Upper lobe of left lung (tissue), 4 donors: ENCODE results near the gene AKAP8L.

Experiments used
- CTCF ChIP-seq, 6 experiments: fragments of 450-650 bp in 4 of 6; fragments of 200-600 bp in 2 of 6; sonication (generic) in 2 of 6; IDR thresholded peaks; one replicate each; pipeline ENCODE4 v1.5.1; 2016 to 2019; ENCODE audit warnings: antibody characterized with exemption in 6 of 6
- EP300 ChIP-seq, 4 donors: sonication (generic); formaldehyde crosslinking; IDR thresholded peaks; one replicate each; pipeline ENCODE4 v1.5.1; 2017; ENCODE audit warnings: antibody characterized with exemption in 4 of 4, control low read depth in 2 of 4
- POLR2A ChIP-seq, 4 donors: fragments of 450-650 bp; IDR thresholded peaks; one replicate each; pipeline ENCODE4 v1.5.1; 2016 to 2017; ENCODE audit warnings: antibody characterized with exemption in 4 of 4, mild to moderate bottlenecking in 2 of 4
- POLR2AphosphoS5 ChIP-seq, 2 donors: sonication (generic); formaldehyde crosslinking; IDR thresholded peaks; one replicate each; pipeline ENCODE4 v1.5.1; 2017; ENCODE audit warnings: antibody characterized with exemption in 2 of 2

GRCh38 chr19:15439821-15440641, 21.2 kb upstream of the AKAP8L start:
- TF ChIP-seq EP300 (IDR thresholded peaks at IDR 0.05) (no peak), POLR2A (IDR thresholded peaks at IDR 0.05) (no peak), CTCF (IDR thresholded peaks at IDR 0.05) (no peak), POLR2AphosphoS5 (IDR thresholded peaks at IDR 0.05) (no peak)
